Skeletal muscle satellite cell (primary cell): ENCODE results near the gene NEURL1B.

Source experiments
- H3K27me3 ChIP-seq: 2 replicates; pipeline ENCODE4 v1.7.0; 2013; ENCODE audit warnings: low read length; ENCODE audit not compliant: control insufficient read depth, insufficient read depth
- H3K36me3 ChIP-seq: 2 replicates; pipeline ENCODE4 v1.7.0; 2013; ENCODE audit warnings: mild to moderate bottlenecking, control low read depth, low read length; ENCODE audit not compliant: insufficient read depth
- H3K4me1 ChIP-seq: 2 replicates; pipeline ENCODE4 v1.7.0; 2013; ENCODE audit warnings: low read length; ENCODE audit not compliant: control insufficient read depth, insufficient read depth
- H3K4me2 ChIP-seq: 2 replicates; pipeline ENCODE4 v1.7.0; 2013; ENCODE audit warnings: mild to moderate bottlenecking, low read length
- H3K4me3 ChIP-seq: 2 replicates; pipeline ENCODE4 v1.7.0; 2013; ENCODE audit warnings: low read length
- H3K9ac ChIP-seq: 2 replicates; pipeline ENCODE4 v1.7.0; 2013; ENCODE audit warnings: mild to moderate bottlenecking, low read depth, low read length, moderate library complexity
- H3K9me3 ChIP-seq: replicated peaks from 2 replicates; pipeline ENCODE4 v1.7.0; 2013; ENCODE audit warnings: mild to moderate bottlenecking, control low read depth, low read length

NEURL1B gene

DNA sequence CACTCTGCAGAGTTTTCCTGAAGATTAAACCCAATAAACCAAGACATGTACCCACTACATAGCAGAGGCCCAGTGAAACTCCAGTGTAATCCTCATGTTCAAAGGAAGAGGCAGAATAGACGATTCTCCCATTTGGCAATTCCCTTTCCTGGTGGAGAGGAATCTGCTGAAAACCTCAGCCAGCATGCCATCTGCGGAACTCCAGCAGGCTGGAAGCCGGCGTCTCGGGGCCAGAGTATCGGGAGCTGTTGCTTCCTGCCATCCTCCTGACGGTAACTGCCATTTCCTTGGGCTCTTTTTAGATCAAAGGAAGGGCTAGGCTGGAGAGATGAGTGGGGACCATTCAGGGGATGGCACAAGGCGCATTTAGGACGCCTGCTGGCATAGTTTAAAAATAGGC lies 20.5 kb downstream of the NEURL1B start:
- H3K27me3 ChIP-seq, result no peaks in the 10 kb centered on the region
- no peaks in the 10 kb centered on the region for H3K9me3 ChIP-seq
- no peak overlapping the region for H3K4me3 ChIP-seq
- H3K36me3 ChIP-seq, result no peaks in the 10 kb centered on the region
- no peak overlapping the region for H3K4me2 ChIP-seq
- peaks cover 27% of the 10 kb centered on the region for H3K4me1 ChIP-seq
- no peak overlapping the region for H3K9ac ChIP-seq

GRCh38 chr5:172662596-172662995 lies 21.5 kb downstream of the NEURL1B start:
- Histone ChIP-seq H3K4me1 (peaks cover 27% of the 10 kb centered on the region), H3K4me3 (no peak overlapping the region), H3K9me3 (no peaks in the 10 kb centered on the region), H3K27me3 (no peaks in the 10 kb centered on the region), H3K36me3 (no peaks in the 10 kb centered on the region), H3K9ac (no peak overlapping the region), H3K4me2 (no peak overlapping the region)

DNA sequence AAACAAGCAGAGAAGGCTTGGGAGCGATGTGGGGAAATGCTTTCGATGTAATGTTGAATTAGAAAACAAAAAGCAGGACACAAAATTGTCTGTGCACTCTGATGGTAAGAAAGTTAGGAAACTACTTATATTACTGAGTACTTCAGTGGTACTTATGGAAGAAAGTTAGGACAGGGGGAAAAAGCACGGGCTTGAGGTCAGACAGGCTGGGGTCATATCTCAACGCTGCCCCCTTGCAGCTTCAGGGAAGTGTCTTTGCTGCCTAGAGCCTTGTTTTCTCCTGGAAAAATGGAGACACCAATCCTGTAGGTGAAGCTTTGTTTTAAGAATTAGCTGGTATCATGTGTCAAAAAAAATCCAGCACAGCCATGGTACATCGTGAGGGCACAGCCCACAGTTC lies 23.0 kb downstream of the NEURL1B start:
- Histone ChIP-seq H3K4me3 (no peak overlapping the region), H3K27me3 (no peaks in the 10 kb centered on the region), H3K4me2 (no peak overlapping the region), H3K9me3 (no peaks in the 10 kb centered on the region), H3K4me1 (peaks cover 20% of the 10 kb centered on the region), H3K9ac (no peak overlapping the region), H3K36me3 (no peaks in the 10 kb centered on the region)

GRCh38 chr5:172664681-172665541 lies 23.8 kb downstream of the NEURL1B start:
- no peaks in the 10 kb centered on the region for H3K9me3 ChIP-seq
- H3K4me3 ChIP-seq, result no peak overlapping the region
- H3K4me1 ChIP-seq, result peaks cover 11% of the 10 kb centered on the region
- no peak overlapping the region for H3K4me2 ChIP-seq
- H3K27me3 ChIP-seq, result no peaks in the 10 kb centered on the region
- no peaks in the 10 kb centered on the region for H3K36me3 ChIP-seq
- H3K9ac ChIP-seq, result no peak overlapping the region

DNA sequence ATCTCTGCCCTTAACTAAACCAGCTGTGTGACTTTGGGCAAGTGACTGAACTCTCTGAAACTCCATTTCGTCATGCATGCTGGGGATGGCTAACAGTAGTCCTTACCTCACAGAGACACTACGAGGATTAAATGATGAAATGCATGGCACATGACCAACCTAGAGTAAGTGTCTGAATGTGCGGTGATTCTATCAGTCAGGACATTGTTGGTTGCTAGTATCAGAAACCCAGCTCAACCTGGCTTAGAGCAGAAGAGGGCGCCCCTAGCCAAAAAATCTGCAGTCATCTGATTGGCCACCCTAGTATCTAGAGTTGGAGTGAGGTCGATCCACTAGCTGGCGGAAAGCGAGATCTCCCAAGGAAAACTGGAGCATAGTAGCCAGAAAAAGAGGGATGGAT lies 25.2 kb downstream of the NEURL1B start:
- Histone ChIP-seq H3K4me2 (no peak overlapping the region), H3K36me3 (no peaks in the 10 kb centered on the region), H3K9ac (no peak overlapping the region), H3K27me3 (no peaks in the 10 kb centered on the region), H3K4me1 (no peaks in the 10 kb centered on the region), H3K4me3 (no peak overlapping the region), H3K9me3 (no peaks in the 10 kb centered on the region)

- Histone ChIP-seq H3K36me3 (no peaks in the 10 kb centered on the region), H3K4me1 (no peaks in the 10 kb centered on the region), H3K9ac (no peak overlapping the region), H3K4me2 (no peak overlapping the region), H3K4me3 (no peak overlapping the region), H3K9me3 (no peaks in the 10 kb centered on the region), H3K27me3 (no peaks in the 10 kb centered on the region)
These were observed 26.9 kb downstream of the NEURL1B start for GRCh38 chr5:172667786-172668593.

DNA sequence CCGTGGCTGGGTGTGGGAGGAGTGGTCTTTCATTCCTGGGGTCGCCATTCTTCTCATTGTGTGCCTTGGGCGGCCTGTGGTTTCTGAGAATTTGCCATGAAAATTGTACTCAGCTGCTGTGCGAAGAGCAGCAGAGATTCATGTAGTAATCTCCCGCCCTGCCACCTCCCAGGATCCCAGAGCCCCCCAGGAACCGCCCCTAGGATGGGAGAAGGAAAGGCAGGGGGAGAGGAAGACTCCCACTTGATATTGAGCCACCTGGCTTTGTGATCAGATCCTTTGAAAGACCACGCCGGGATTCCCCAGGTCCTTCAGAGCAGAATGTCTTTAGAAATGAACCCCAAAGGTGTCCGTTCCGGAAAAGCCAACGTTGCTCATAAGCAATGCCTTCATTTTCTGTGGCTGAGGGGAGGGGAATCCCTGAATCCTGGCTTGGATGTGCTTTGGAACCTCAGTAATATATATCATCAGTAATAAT lies 27.6 kb downstream of the NEURL1B start:
- Histone ChIP-seq H3K9ac (no peak overlapping the region), H3K4me3 (no peak overlapping the region), H3K4me2 (no peak overlapping the region)

GRCh38 chr5:172669386-172670004 lies 28.4 kb downstream of the NEURL1B start:
- no peak overlapping the region for H3K4me3 ChIP-seq
- no peaks in the 10 kb centered on the region for H3K4me1 ChIP-seq
- H3K4me2 ChIP-seq, result no peak overlapping the region
- H3K27me3 ChIP-seq, result no peaks in the 10 kb centered on the region
- no peaks in the 10 kb centered on the region for H3K9me3 ChIP-seq
- no peak overlapping the region for H3K9ac ChIP-seq
- no peaks in the 10 kb centered on the region for H3K36me3 ChIP-seq

More for the DNA sequence above, 27.6 kb downstream of the NEURL1B start:
- Histone ChIP-seq H3K4me1 (no peaks in the 10 kb centered on the region), H3K9me3 (no peaks in the 10 kb centered on the region), H3K36me3 (no peaks in the 10 kb centered on the region), H3K27me3 (no peaks in the 10 kb centered on the region)

- Histone ChIP-seq H3K4me3 (no peak overlapping the region), H3K4me1 (no peaks in the 10 kb centered on the region)
These were observed 28.9 kb downstream of the NEURL1B start for GRCh38 chr5:172670005-172670402.

GRCh38 chr5:172670444-172670843 lies 29.4 kb downstream of the NEURL1B start:
- H3K4me3 ChIP-seq, result no peak overlapping the region
- no peaks in the 10 kb centered on the region for H3K27me3 ChIP-seq
- no peaks in the 10 kb centered on the region for H3K9me3 ChIP-seq
- H3K4me2 ChIP-seq, result no peak overlapping the region
- no peak overlapping the region for H3K9ac ChIP-seq
- no peaks in the 10 kb centered on the region for H3K4me1 ChIP-seq
- no peaks in the 10 kb centered on the region for H3K36me3 ChIP-seq

More at GRCh38 chr5:172670005-172670402, 28.9 kb downstream of the NEURL1B start:
- Histone ChIP-seq H3K27me3 (no peaks in the 10 kb centered on the region), H3K4me2 (no peak overlapping the region), H3K36me3 (no peaks in the 10 kb centered on the region), H3K9ac (no peak overlapping the region), H3K9me3 (no peaks in the 10 kb centered on the region)

- Histone ChIP-seq H3K4me1 (no peaks in the 10 kb centered on the region), H3K4me2 (no peak overlapping the region), H3K9ac (no peak overlapping the region), H3K27me3 (no peaks in the 10 kb centered on the region), H3K9me3 (no peaks in the 10 kb centered on the region), H3K4me3 (no peak overlapping the region), H3K36me3 (no peaks in the 10 kb centered on the region)
These were observed 30.0 kb downstream of the NEURL1B start for GRCh38 chr5:172671091-172671490.
